HFFc6 (cell line): ENCODE measurements around the gene GALNTL6. TPM values are rescaled to one million over a fixed set of nuclear protein-coding genes. Genes with fewer than 3 reads are reported as not detected.

ENCODE experiments used
- DNase-seq: peaks from one replicate; pipeline ENCODE4 v3.0.0-alpha.2; 2018
- H3K27ac Mint-ChIP-seq: 2 replicates; pipeline ENCODE4 v1.8.0; 2020; ENCODE audit warnings: mild to moderate bottlenecking, mixed read lengths
- H3K27me3 Mint-ChIP-seq: 2 replicates; pipeline ENCODE4 v1.8.0; 2021; ENCODE audit warnings: mild to moderate bottlenecking, moderate library complexity, mixed read lengths; ENCODE audit not compliant: insufficient read depth
- H3K36me3 Mint-ChIP-seq: 2 replicates; pipeline ENCODE4 v1.8.0; 2021; ENCODE audit warnings: low read depth, mixed read lengths
- H3K4me1 Mint-ChIP-seq: 2 replicates; pipeline ENCODE4 v1.8.0; 2020; ENCODE audit warnings: low read depth, mixed read lengths
- H3K4me3 Mint-ChIP-seq: 2 replicates; pipeline ENCODE4 v1.8.0; 2020; ENCODE audit warnings: mild to moderate bottlenecking, moderate library complexity, mixed read lengths
- H3K9me3 Mint-ChIP-seq: 2 replicates; pipeline ENCODE4 v1.8.0; 2020; ENCODE audit warnings: mild to moderate bottlenecking, mixed read lengths
- total RNA-seq, 6 experiments: library from RNA; stranded (reverse); fragmentation: NEBNext Ultra II Directional; extraction: Animal tissue kit (Norgen Biotek cat#: 25700); gene quantifications; 2 replicates in 1 of 6; 3 replicates in 5 of 6; pipeline ENCODE4 v1.2.3, GENCODE V29; 2021
- TF ChIP-seq, protein P1 (sequence below): fragments of 200-600 bp; sonication (generic); IDR thresholded peaks from 2 replicates; pipeline ENCODE4 v1.5.0; 2021; ENCODE audit warnings: antibody characterized with exemption, mild to moderate bottlenecking

GALNTL6 gene
- total RNA-seq, 6 experiments from 2014 or later, result 0.07 TPM; not detected in 5

DNA sequence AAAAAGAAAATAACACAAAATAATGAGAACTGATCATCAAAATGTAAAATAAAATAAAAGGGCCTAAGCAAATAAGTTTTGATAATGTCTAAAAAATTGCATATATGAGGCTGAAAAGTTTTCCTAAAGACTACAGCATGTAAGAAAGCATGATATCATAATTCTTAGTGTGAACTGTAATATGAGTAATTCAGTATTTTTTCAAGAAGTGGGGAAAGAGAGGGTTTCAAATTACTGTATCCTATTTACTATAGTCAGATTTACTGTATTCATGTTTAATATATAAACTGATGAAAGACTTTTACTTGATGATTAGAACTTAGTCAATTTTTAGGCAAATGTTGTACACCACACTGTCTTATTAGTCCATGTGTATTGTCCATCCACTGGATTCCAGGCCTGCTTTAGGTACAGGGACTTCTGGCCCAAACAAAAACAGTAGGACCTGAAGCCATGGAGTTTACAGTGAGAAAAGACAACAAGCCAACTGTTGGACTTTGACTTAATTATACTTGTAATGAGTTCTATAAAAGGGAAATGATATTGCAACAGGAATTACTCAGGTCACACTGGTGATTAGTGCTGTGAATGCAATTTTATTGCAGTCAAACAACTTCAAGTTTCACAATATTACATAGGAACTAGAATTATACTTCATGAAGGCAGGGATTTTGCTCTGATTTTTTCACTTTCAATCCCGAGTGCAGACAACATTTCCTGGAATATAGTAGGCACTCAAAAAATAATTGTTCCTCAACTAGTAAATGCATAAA, 837.7 kb downstream of the GALNTL6 start:
- DNase-seq, result no peak
- H3K4me3 Mint-ChIP-seq, result no peak overlapping the region
- no peaks in the 10 kb centered on the region for H3K27me3 Mint-ChIP-seq

DNA sequence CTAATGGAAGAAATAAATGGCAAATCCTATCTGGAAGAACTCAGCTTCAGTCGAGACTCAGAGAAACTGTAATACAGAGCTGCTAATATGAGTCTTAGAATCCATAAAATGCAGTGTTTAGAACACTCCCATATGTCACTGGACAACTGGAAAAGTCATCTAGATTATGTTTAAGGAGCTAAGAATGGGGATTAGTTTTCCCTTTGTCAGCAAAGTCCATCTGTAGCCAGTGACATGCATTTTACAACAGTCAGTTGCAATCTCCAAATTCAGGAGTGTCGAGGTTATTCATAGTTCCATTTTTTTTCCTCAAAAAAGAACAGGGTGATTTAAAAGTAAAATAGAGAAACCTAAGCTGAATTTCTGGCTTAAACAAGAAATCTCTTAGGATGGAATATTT, 838.8 kb downstream of the GALNTL6 start:
- no peak for DNase-seq
- TF ChIP-seq, protein P1, sequence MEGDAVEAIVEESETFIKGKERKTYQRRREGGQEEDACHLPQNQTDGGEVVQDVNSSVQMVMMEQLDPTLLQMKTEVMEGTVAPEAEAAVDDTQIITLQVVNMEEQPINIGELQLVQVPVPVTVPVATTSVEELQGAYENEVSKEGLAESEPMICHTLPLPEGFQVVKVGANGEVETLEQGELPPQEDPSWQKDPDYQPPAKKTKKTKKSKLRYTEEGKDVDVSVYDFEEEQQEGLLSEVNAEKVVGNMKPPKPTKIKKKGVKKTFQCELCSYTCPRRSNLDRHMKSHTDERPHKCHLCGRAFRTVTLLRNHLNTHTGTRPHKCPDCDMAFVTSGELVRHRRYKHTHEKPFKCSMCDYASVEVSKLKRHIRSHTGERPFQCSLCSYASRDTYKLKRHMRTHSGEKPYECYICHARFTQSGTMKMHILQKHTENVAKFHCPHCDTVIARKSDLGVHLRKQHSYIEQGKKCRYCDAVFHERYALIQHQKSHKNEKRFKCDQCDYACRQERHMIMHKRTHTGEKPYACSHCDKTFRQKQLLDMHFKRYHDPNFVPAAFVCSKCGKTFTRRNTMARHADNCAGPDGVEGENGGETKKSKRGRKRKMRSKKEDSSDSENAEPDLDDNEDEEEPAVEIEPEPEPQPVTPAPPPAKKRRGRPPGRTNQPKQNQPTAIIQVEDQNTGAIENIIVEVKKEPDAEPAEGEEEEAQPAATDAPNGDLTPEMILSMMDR, result no peak
- no peaks in the 10 kb centered on the region for H3K27me3 Mint-ChIP-seq
- H3K9me3 Mint-ChIP-seq, result peaks cover 11% of the 10 kb centered on the region
- no peaks in the 10 kb centered on the region for H3K4me1 Mint-ChIP-seq
- no peak overlapping the region for H3K4me3 Mint-ChIP-seq
- H3K27ac Mint-ChIP-seq, result no peak overlapping the region
- peaks cover 4% of the 10 kb centered on the region for H3K36me3 Mint-ChIP-seq

More for the DNA sequence above, 837.7 kb downstream of the GALNTL6 start:
- H3K27ac Mint-ChIP-seq, result no peak overlapping the region
- H3K36me3 Mint-ChIP-seq, result peaks cover 4% of the 10 kb centered on the region
- H3K4me1 Mint-ChIP-seq, result no peaks in the 10 kb centered on the region
- peaks cover 4% of the 10 kb centered on the region for H3K9me3 Mint-ChIP-seq
- TF ChIP-seq, protein P1, result no peak

DNA sequence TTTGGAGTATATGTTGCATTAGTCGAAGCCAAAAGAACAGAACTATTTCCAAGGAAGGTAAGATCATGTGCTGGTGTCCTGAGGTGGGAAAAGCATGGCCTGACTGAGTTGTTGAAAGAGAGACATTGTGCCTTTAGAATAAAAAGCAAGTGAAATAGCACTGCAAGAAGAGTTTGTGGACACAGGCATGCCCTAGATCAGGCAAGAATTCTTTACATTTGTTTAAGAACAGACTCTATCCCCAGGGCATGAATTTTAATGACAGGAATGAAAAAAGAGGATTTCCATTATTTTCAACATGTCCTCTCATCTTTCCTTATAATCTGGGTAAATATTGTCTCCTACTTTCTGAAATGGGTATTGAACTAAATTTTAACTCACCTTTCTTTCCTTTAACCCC, 839.2 kb downstream of the GALNTL6 start:
- H3K27ac Mint-ChIP-seq, result no peak overlapping the region
- H3K4me3 Mint-ChIP-seq, result no peak overlapping the region
- no peak for DNase-seq
- H3K9me3 Mint-ChIP-seq, result peaks cover 11% of the 10 kb centered on the region
- peaks cover 4% of the 10 kb centered on the region for H3K36me3 Mint-ChIP-seq
- TF ChIP-seq, protein P1, result no peak
- H3K4me1 Mint-ChIP-seq, result no peaks in the 10 kb centered on the region
- no peaks in the 10 kb centered on the region for H3K27me3 Mint-ChIP-seq

DNA sequence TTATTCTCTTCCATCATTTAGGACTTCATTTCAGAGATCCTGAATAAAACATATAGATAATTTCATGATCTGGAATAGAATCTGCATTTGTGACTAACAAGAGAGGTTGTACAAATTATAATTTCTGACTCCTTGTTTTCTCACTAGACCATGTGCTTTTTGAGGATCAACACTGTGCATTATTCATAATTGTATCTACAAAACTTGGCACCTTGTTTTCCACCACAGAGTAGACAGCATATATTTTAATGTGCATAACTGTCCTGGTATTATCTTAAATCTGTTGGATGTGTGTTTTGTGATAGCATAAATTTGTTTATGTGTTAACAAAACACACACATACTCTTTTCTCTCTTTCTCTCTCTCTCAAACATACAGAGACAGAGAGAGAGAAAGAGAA, 840.5 kb downstream of the GALNTL6 start:
- H3K27me3 Mint-ChIP-seq, result no peaks in the 10 kb centered on the region
- H3K4me3 Mint-ChIP-seq, result no peak overlapping the region
- H3K36me3 Mint-ChIP-seq, result peaks cover 4% of the 10 kb centered on the region
- H3K9me3 Mint-ChIP-seq, result peaks cover 11% of the 10 kb centered on the region
- H3K27ac Mint-ChIP-seq, result no peak overlapping the region
- H3K4me1 Mint-ChIP-seq, result no peaks in the 10 kb centered on the region
- TF ChIP-seq, protein P1, result no peak
- DNase-seq, result no peak

DNA sequence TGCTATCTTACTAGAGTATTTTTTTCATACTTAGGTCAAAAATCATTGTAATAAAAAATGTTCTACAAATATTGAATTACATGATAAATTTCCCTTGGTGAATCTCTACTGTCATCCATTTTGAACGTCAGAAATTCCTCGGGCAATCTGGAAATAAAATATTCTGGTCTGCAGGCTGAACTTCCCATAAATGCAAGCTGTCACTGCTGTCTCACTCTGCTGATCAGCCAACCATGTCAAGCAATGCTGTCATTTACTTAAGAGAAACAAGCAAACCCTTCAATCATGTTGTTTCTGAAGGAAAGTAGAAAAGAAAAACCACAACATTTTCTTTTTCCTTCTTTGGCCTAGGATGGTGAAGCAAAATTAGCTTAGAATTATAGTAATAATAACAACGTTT, 841.3 kb downstream of the GALNTL6 start:
- TF ChIP-seq, protein P1, result no peak
- Mint-ChIP-seq H3K9me3 (peaks cover 11% of the 10 kb centered on the region), H3K27ac (no peak overlapping the region), H3K36me3 (peaks cover 4% of the 10 kb centered on the region), H3K4me1 (no peaks in the 10 kb centered on the region), H3K27me3 (peaks cover 2% of the 10 kb centered on the region; the same call in 1 of the 2 replicates), H3K4me3 (no peak overlapping the region)
- DNase-seq, result no peak
